T-cell (primary cell): ENCODE results near the gene CFAP126. TPM values are rescaled to one million over a fixed set of nuclear protein-coding genes. Genes with fewer than 3 reads are reported as not detected.
"Not testable (repeated sequence)": the region's sequence is repeated elsewhere in the genome, so short reads cannot be mapped to it uniquely, and the experiment has no call there.

Experiments used
- ATAC-seq, 4 experiments: fragments of 200-7000 bp in 3 of 4; fragments of 150-1000 bp in 1 of 4; cut with Tn5 transposase; replicated peaks in 1 of 4; 1 replicate in 3 of 4; 2 replicates in 1 of 4; pipeline ENCODE4 v1.10.0; 2021; ENCODE audit warnings: moderate library complexity in 3 of 4, mild to moderate bottlenecking in 2 of 4, moderate number of reproducible peaks in 1 of 4
- CTCF ChIA-PET, 2 donors: fragments of 300-600 bp; sonication (Branson Sonifier 250); formaldehyde crosslinking; loops; one replicate each; lab custom pipeline; 2022; ENCODE audit warnings: antibody characterized with exemption in 2 of 2; lab: Charles Lee
- POLR2A ChIA-PET, 2 donors: fragments of 300-600 bp; sonication (Branson Sonifier 250); formaldehyde crosslinking; loops; one replicate each; lab custom pipeline; 2022; ENCODE audit warnings: antibody characterized with exemption in 2 of 2; lab: Charles Lee
- DNase-seq, 35 experiments: peaks; one replicate each; pipeline versions ENCODE4 v3.0.0 to v3.0.0-alpha.2; 2013 to 2023
- H3K27ac ChIP-seq: one replicate; pipeline ENCODE4 v1.5.1; 2013; ENCODE audit warnings: low read length
- H3K27me3 ChIP-seq, 2 experiments: replicated peaks in 1 of 2; 1 replicate in 1 of 2; 2 replicates in 1 of 2; pipeline versions ENCODE4 v1.6.1 to v1.7.0; 2013; ENCODE audit warnings: low read length in 1 of 2, mixed read lengths in 1 of 2; ENCODE audit not compliant: control insufficient read depth in 2 of 2, insufficient read depth in 2 of 2; ENCODE audit errors: extremely low read depth in 1 of 2
- H3K36me3 ChIP-seq, 2 donors: 1 replicate in 1 of 2; 2 replicates in 1 of 2; pipeline versions ENCODE4 v1.6.1 to v1.7.0; 2013; ENCODE audit warnings: low read length in 1 of 2; ENCODE audit not compliant: control insufficient read depth in 2 of 2, insufficient read depth in 1 of 2; ENCODE audit errors: extremely low read depth in 1 of 2
- H3K4me1 ChIP-seq, 2 experiments: 1 replicate in 1 of 2; 2 replicates in 1 of 2; pipeline versions ENCODE4 v1.6.1 to v1.7.0; 2013; ENCODE audit warnings: low read length in 2 of 2, mixed read lengths in 1 of 2; ENCODE audit not compliant: insufficient read depth in 2 of 2, control insufficient read depth in 1 of 2; ENCODE audit errors: extremely low read depth in 1 of 2
- H3K4me3 ChIP-seq, 2 donors: 1 replicate in 1 of 2; 2 replicates in 1 of 2; pipeline versions ENCODE4 v1.5.1 to v1.7.0; 2013; ENCODE audit warnings: mild to moderate bottlenecking in 2 of 2, low read length in 1 of 2, moderate library complexity in 1 of 2; ENCODE audit not compliant: control insufficient read depth in 1 of 2; ENCODE audit errors: extremely low read depth in 1 of 2
- H3K9me3 ChIP-seq: 2 replicates; pipeline ENCODE4 v1.7.0; 2013
- H3K27ac Mint-ChIP-seq, 2 donors: one replicate each; pipeline ENCODE4 v1.8.0; 2020 to 2021; ENCODE audit warnings: mild to moderate bottlenecking in 2 of 2, mixed read lengths in 2 of 2
- H3K27me3 Mint-ChIP-seq, 2 donors: one replicate each; pipeline ENCODE4 v1.8.0; 2021 to 2022; ENCODE audit warnings: mixed read lengths in 2 of 2
- H3K36me3 Mint-ChIP-seq: one replicate; pipeline ENCODE4 v1.8.0; 2021; ENCODE audit warnings: mixed read lengths
- H3K4me1 Mint-ChIP-seq, 3 donors: one replicate each; pipeline ENCODE4 v1.8.0; 2020 to 2022; ENCODE audit warnings: mixed read lengths in 3 of 3, mild to moderate bottlenecking in 1 of 3
- H3K4me3 Mint-ChIP-seq, 3 donors: one replicate each; pipeline ENCODE4 v1.8.0; 2020 to 2022; ENCODE audit warnings: mild to moderate bottlenecking in 3 of 3, mixed read lengths in 3 of 3, moderate library complexity in 3 of 3
- H3K9me3 Mint-ChIP-seq, 3 donors: one replicate each; pipeline ENCODE4 v1.8.0; 2020 to 2022; ENCODE audit warnings: mixed read lengths in 3 of 3
- WGBS: methylation state at CpG from one replicate; pipeline ENCODE4 v1.1.5; 2013; ENCODE audit warnings: missing lambda C conversion rate; ENCODE audit not compliant: insufficient coverage; 5-methylcytosine and 5-hydroxymethylcytosine counted together
- total RNA-seq, 35 experiments: library from RNA in 6 of 35; stranded (reverse) in 6 of 35; fragments of 120-200 nt in 1 of 35; gene quantifications; one replicate each; pipeline versions ENCODE4 v1.2.1 to v1.2.4 and lab custom pipeline; 2013 to 2026

The CFAP126 gene
- total RNA-seq, 5 donors from 2014 or later (not counting 1 experiment from before 2014, with no cell fraction given), result not detected

DNA sequence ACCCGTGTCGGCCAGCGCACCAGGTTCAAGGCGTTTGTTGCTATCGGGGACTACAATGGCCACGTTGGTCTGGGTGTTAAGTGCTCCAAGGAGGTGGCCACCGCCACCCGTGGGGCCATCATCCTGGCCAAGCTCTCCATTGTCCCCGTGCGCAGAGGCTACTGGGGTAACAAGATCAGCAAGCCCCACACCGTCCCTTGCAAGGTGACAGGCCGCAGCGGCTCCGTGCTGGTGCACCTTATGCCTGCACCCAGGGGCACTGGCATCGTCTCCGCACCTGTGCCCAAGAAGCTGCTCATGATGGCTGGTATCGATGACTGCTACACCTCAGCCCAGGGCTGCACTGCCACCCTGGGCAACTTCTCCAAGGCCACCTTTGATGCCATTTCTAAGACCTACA lies 38.9 kb upstream of the CFAP126 start:
- H3K36me3 ChIP-seq, H3K9me3 Mint-ChIP-seq, ATAC-seq, H3K4me3 Mint-ChIP-seq, DNase-seq, CTCF ChIA-PET, H3K9me3 ChIP-seq, H3K27me3 Mint-ChIP-seq, H3K27ac ChIP-seq, H3K27me3 ChIP-seq, H3K4me3 ChIP-seq, H3K27ac Mint-ChIP-seq: not testable (repeated sequence)
- peaks cover 0 to 12% of the 10 kb centered on the region in 2 experiments for H3K4me1 ChIP-seq
- POLR2A ChIA-PET, result interaction anchor here in 1 of 2 donors (0.6 kb wide), 1 partner anchor 552 kb away, joined by 4 read pairs; no protein-coding TSS in a partner anchor
- Mint-ChIP-seq H3K4me1 (peaks cover 34 to 41% (median 39%) of the 10 kb centered on the region in 3 donors), H3K36me3 (peaks cover 16% of the 10 kb centered on the region)
- WGBS, result 97% methylated on average over 17 of the region's 17 CpGs

DNA sequence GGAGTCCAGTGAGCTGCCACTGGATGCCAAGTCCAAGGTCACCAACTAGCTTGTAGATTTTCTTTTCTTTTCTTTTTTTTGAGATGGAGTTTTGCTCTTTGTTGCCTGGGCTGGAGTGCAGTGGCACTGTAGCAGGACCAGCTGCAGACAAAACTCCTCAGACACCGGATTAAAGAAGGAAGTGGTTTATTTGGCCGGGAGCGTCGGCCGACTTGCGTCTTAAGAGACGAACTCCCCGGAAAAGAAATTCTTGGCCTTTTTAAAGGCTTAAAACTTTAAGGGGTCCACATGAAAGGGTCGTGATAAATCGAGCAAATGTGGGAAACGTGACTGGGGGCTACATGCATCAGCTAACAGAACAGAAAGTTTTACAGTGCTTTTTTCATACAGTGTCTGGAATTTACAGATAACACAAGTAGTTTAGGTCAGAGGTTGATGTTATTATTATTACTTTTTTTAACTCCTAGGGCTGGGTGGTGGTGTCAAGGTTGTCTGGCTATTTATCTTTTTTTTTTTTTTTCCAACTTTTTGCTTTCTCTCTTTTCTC lies 36.4 kb upstream of the CFAP126 start:
- H3K4me1 ChIP-seq, result peaks cover 0 to 14% of the 10 kb centered on the region in 2 experiments
- ATAC-seq (no peak), DNase-seq (no peak)
- H3K36me3 Mint-ChIP-seq, result peaks cover 16% of the 10 kb centered on the region
- H3K27ac ChIP-seq, result no peak overlapping the region
- H3K9me3 ChIP-seq, result no peaks in the 10 kb centered on the region
- H3K27ac Mint-ChIP-seq, result no peak overlapping the region
- H3K9me3 Mint-ChIP-seq, result no peaks in the 10 kb centered on the region
- no peaks in the 10 kb centered on the region for H3K27me3 ChIP-seq
- H3K36me3 ChIP-seq, result no peaks in the 10 kb centered on the region
- H3K4me3 ChIP-seq, result no peak overlapping the region
- H3K4me1 Mint-ChIP-seq, result peaks cover 36 to 49% (median 42%) of the 10 kb centered on the region in 3 donors
- H3K4me3 Mint-ChIP-seq, result peak overlapping the region in 1 of 3 donors; percentile 1
- H3K27me3 Mint-ChIP-seq, result peaks cover 6 to 8% of the 10 kb centered on the region in 2 donors
- ChIA-PET POLR2A (interaction anchor here in 1 of 2 donors (0.6 kb wide), 1 partner anchor 34 kb away, joined by 3 read pairs; no protein-coding TSS in a partner anchor), CTCF (no interaction called here)
- 40% methylated on average over 4 of the region's 11 CpGs for WGBS

DNA sequence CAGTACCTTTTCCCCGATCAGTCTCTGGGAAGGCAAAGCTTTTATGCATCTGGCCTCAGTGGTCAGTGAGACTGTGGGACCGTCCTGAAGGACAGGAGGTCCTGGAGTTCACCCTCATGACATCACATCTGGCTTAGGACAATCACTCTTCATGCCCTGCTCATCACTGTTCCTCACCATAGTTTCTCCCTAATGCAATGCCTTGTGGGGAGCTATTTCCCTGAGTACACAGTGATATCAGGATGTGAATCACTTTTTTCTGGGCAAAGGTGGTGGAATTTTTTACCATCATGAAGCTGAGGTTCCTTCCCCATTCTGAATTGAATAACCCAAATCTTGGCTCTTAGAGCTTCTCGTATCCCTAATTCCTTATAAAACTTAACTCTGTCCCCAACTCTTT lies 34.8 kb upstream of the CFAP126 start:
- peaks cover 0 to 23% of the 10 kb centered on the region in 2 experiments for H3K4me1 ChIP-seq
- Mint-ChIP-seq H3K9me3 (no peaks in the 10 kb centered on the region), H3K27ac (no peak overlapping the region), H3K27me3 (peaks cover 6 to 8% of the 10 kb centered on the region in 2 donors), H3K4me3 (no peak overlapping the region), H3K4me1 (peaks cover 40 to 45% (median 43%) of the 10 kb centered on the region in 3 donors), H3K36me3 (peaks cover 14% of the 10 kb centered on the region)
- H3K27me3 ChIP-seq, result no peaks in the 10 kb centered on the region
- H3K36me3 ChIP-seq, result no peaks in the 10 kb centered on the region
- ATAC-seq (no peak), DNase-seq (no peak)
- no peak overlapping the region for H3K27ac ChIP-seq
- no peak overlapping the region for H3K4me3 ChIP-seq
- H3K9me3 ChIP-seq, result no peaks in the 10 kb centered on the region
- ChIA-PET CTCF (no interaction called here), POLR2A (no interaction called here)
- WGBS, result 100% methylated on average over 3 of the region's 3 CpGs

DNA sequence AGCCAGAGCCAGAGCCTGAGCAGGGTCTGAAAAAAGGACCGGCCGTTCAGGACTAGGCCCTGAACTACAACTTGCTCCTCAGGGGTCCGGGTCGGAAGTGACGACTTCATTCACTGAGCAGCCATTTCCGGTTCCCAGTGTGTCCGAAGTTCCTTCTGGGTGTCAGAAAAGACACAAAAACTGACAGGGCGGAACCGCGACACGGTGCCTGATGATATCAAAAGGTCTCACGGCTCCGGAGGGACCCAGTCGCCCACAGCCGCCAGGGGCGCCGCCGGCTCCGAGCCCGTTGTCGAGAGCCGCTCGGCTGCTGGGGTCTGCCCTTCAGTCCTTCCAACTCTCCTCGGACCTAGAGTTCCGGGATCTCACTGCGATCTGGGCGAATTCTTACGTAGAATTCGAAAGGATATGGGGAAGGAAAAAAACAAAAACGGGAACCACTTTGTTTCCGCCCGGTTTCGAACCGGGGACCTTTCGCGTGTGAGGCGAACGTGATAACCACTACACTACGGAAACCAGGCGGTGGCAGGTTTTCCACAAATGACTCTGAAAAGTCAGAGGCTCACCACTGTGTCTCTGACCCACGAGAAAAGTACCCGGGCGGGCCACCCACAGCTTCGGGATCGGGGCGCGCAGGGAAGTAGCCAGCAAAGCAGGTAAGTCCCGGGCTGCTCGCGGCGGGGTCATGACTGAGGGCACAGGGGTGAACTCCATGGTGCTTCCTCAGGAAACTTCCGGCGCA lies 31.8 kb upstream of the CFAP126 start:
- Histone ChIP-seq H3K27ac (peak overlapping the region; percentile 97), H3K4me3 (peak overlapping the region; percentile 71 to 98), H3K4me1 (peaks cover 0 to 23% of the 10 kb centered on the region in 2 experiments), H3K36me3 (no peaks in the 10 kb centered on the region), H3K27me3 (peaks cover 0 to 4% of the 10 kb centered on the region in 2 experiments), H3K9me3 (no peaks in the 10 kb centered on the region)
- peak overlapping the region; percentile 91 to 99 (median 97) for H3K4me3 Mint-ChIP-seq
- ChIA-PET POLR2A (no interaction called here), CTCF (interaction anchor here in 1 of 2 donors (0.5 kb wide), 1 partner anchor 233 kb away, joined by 3 read pairs; the partner anchor contains the start of gene PPOX)
- ATAC-seq (peak; percentile 80 to 84 (median 82)), DNase-seq (peak; percentile 79 to 97 (median 88))
- WGBS, result under 1% methylated on average over 43 of the region's 53 CpGs
- H3K27ac Mint-ChIP-seq, result peak overlapping the region; percentile 99 to 100
- H3K27me3 Mint-ChIP-seq, result peaks cover 6 to 8% of the 10 kb centered on the region in 2 donors
- H3K9me3 Mint-ChIP-seq, result no peaks in the 10 kb centered on the region
- peaks cover 38 to 44% (median 38%) of the 10 kb centered on the region in 3 donors for H3K4me1 Mint-ChIP-seq
- peaks cover 3% of the 10 kb centered on the region for H3K36me3 Mint-ChIP-seq

DNA sequence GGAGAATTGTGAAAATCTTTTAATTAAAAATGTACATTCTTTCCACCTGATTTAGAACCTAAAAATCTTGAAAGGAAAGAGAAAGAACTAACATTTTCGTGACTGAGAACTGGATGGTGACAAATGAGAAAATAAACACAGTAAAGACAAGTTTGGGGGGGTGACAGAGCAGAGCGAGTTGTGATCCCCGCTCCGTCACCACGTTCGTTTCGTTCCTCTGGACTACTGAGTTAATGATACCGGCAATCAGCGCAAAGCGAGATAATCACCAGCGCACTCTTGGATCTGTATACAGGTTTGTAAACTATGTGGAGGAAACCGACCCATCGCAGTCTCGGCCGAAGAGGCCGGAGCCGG lies 31.2 kb upstream of the CFAP126 start:
- peaks cover 32 to 42% (median 33%) of the 10 kb centered on the region in 3 donors for H3K4me1 Mint-ChIP-seq
- CTCF ChIA-PET, result no interaction called here
- H3K9me3 ChIP-seq, result no peaks in the 10 kb centered on the region
- H3K27me3 ChIP-seq, result peaks cover 0 to 4% of the 10 kb centered on the region in 2 experiments
- H3K36me3 ChIP-seq, result no peaks in the 10 kb centered on the region
- H3K27ac ChIP-seq, result peak overlapping the region; percentile 97
- ATAC-seq (peak in 2 of 4 experiments; percentile 26 to 37), DNase-seq (peak in 1 of 35 experiments; percentile 46)
- peaks cover 3% of the 10 kb centered on the region for H3K36me3 Mint-ChIP-seq
- peak overlapping the region; percentile 99 to 100 for H3K27ac Mint-ChIP-seq
- 3% methylated on average over 16 of the region's 17 CpGs for WGBS
- peak overlapping the region; percentile 91 to 99 (median 97) for H3K4me3 Mint-ChIP-seq
- H3K4me1 ChIP-seq, result peaks cover 0 to 23% of the 10 kb centered on the region in 2 experiments
- peaks cover 4 to 7% of the 10 kb centered on the region in 2 donors for H3K27me3 Mint-ChIP-seq
- no peaks in the 10 kb centered on the region for H3K9me3 Mint-ChIP-seq
- H3K4me3 ChIP-seq, result peak overlapping the region; percentile 71 to 98
- POLR2A ChIA-PET, result no interaction called here

DNA sequence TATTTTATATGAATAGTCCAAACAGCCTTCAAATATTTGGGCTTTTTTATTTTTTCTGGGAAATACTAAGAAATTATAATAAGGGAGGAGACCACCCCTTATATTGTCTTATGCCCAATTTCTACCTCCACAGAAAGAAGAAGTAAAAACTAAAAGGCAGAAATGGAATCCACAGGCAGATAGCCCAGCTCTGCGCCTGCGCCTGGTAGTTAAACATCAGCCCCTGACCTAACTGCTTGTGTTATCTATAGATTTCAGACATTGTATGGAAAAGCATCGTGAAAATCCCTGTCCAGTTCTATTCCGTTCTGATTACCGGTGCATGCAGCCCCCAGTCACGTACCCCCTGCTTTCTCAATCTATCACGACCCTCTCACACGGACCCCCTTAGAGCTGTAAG lies 29.4 kb upstream of the CFAP126 start:
- DNase-seq, H3K27ac ChIP-seq, H3K36me3 Mint-ChIP-seq, CTCF ChIA-PET, H3K9me3 ChIP-seq, H3K4me3 ChIP-seq, H3K36me3 ChIP-seq, H3K27me3 ChIP-seq, H3K27me3 Mint-ChIP-seq, H3K9me3 Mint-ChIP-seq, ATAC-seq, H3K27ac Mint-ChIP-seq: not testable (repeated sequence)
- POLR2A ChIA-PET, result interaction anchor here in 1 of 2 donors (0.7 kb wide), 1 partner anchor 1189 kb away, joined by 4 read pairs; no protein-coding TSS in a partner anchor
- WGBS, result 90% methylated on average over 2 of the region's 8 CpGs
- H3K4me3 Mint-ChIP-seq, result peak overlapping the region in 1 of 3 donors; percentile 3
- peaks cover 21 to 28% (median 27%) of the 10 kb centered on the region in 3 donors for H3K4me1 Mint-ChIP-seq
- peaks cover 0 to 23% of the 10 kb centered on the region in 2 experiments for H3K4me1 ChIP-seq
